Suprapubic skin (tissue), 4 donors: Measurements from ENCODE around the gene KLHDC8A. TPM values are rescaled to one million over a fixed set of nuclear protein-coding genes. Genes with fewer than 3 reads are reported as not detected.

Experiments used
- DNase-seq, 2 donors: peaks; one replicate each; pipeline ENCODE4 v3.0.0-alpha.2; 2019; ENCODE audit warnings: low spot score in 2 of 2
- H3K27ac ChIP-seq: fragments of 200-600 bp; sonication (generic); one replicate; pipeline ENCODE4 v1.5.1; 2019
- H3K27me3 ChIP-seq: fragments of 200-600 bp; sonication (generic); one replicate; pipeline ENCODE4 v1.5.1; 2019
- H3K36me3 ChIP-seq: fragments of 200-600 bp; sonication (generic); one replicate; pipeline ENCODE4 v1.5.1; 2019
- H3K4me1 ChIP-seq: fragments of 200-600 bp; sonication (generic); one replicate; pipeline ENCODE4 v1.5.1; 2019
- H3K4me3 ChIP-seq: fragments of 200-600 bp; sonication (generic); one replicate; pipeline ENCODE4 v1.5.1; 2019; ENCODE audit warnings: mild to moderate bottlenecking
- H3K9me3 ChIP-seq: fragments of 200-600 bp; sonication (generic); one replicate; pipeline ENCODE4 v1.5.1; 2019
- EP300 ChIP-seq: sonication (generic); formaldehyde crosslinking; IDR thresholded peaks from one replicate; pipeline ENCODE4 v1.6.1; 2017; ENCODE audit warnings: antibody characterized with exemption
- POLR2A ChIP-seq, 2 donors: fragments of 450-650 bp; IDR thresholded peaks; one replicate each; pipeline ENCODE4 v1.6.1; 2017; ENCODE audit warnings: antibody characterized with exemption in 2 of 2, mild to moderate bottlenecking in 2 of 2, moderate library complexity in 2 of 2
- POLR2AphosphoS5 ChIP-seq, 3 donors: sonication (generic); formaldehyde crosslinking; IDR thresholded peaks; one replicate each; pipeline ENCODE4 v1.6.1; 2017; ENCODE audit warnings: antibody characterized with exemption in 3 of 3
- WGBS: methylation state at CpG from one replicate; pipeline ENCODE4 v1.1.5; 2018; 5-methylcytosine and 5-hydroxymethylcytosine counted together
- total RNA-seq, 4 donors: library from RNA; depleted of rRNA; stranded (reverse); fragments of >200 nt; gene quantifications; one replicate each; pipeline ENCODE4 v1.1.0, GENCODE V29; 2016
- TF ChIP-seq, protein P1 (sequence below), 2 donors: fragments of 200-600 bp in 1 of 2; fragments of 450-650 bp in 1 of 2; sonication (generic) in 1 of 2; IDR thresholded peaks; one replicate each; pipeline ENCODE4 v1.5.1; 2016 to 2019; ENCODE audit warnings: antibody characterized with exemption in 2 of 2, mild to moderate bottlenecking in 1 of 2, moderate library complexity in 1 of 2

The KLHDC8A gene
- total RNA-seq, 4 donors from 2014 or later, result 0.30 to 3.5 (median 0.62) TPM; not detected in 1

DNA sequence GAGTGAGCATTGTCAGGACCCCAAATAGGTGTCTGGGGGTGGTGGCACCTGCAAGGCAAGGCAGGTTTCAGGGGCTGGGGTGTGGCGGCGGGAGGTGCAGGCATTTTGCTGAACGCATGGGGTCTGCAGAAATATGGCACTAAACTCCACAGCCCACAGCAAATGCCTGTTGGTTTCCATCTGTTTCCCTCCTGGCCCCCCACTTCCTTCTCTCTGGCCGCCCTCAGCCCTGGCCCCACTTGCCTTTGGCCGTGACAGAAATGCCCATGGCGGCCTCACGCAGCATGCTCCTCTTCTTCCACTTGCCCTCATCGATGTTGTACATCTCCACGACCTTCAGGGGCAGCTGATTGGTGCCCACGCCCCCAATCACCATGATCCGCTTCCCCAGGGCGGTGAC, 13.7 kb downstream of the KLHDC8A start:
- Histone ChIP-seq H3K27me3 (peaks cover 50% of the 10 kb centered on the region), H3K9me3 (no peaks in the 10 kb centered on the region), H3K4me3 (no peak overlapping the region), H3K4me1 (peaks cover 21% of the 10 kb centered on the region), H3K27ac (no peak overlapping the region), H3K36me3 (no peaks in the 10 kb centered on the region)
- TF ChIP-seq POLR2AphosphoS5 (IDR thresholded peaks at IDR 0.05) (no peak), POLR2A (IDR thresholded peaks at IDR 0.05) (no peak), EP300 (no peak)
- TF ChIP-seq, protein P1, sequence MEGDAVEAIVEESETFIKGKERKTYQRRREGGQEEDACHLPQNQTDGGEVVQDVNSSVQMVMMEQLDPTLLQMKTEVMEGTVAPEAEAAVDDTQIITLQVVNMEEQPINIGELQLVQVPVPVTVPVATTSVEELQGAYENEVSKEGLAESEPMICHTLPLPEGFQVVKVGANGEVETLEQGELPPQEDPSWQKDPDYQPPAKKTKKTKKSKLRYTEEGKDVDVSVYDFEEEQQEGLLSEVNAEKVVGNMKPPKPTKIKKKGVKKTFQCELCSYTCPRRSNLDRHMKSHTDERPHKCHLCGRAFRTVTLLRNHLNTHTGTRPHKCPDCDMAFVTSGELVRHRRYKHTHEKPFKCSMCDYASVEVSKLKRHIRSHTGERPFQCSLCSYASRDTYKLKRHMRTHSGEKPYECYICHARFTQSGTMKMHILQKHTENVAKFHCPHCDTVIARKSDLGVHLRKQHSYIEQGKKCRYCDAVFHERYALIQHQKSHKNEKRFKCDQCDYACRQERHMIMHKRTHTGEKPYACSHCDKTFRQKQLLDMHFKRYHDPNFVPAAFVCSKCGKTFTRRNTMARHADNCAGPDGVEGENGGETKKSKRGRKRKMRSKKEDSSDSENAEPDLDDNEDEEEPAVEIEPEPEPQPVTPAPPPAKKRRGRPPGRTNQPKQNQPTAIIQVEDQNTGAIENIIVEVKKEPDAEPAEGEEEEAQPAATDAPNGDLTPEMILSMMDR (IDR thresholded peaks at IDR 0.05), result no peak
- DNase-seq, result no peak
- 57% methylated on average over 3 of the region's 12 CpGs for WGBS

DNA sequence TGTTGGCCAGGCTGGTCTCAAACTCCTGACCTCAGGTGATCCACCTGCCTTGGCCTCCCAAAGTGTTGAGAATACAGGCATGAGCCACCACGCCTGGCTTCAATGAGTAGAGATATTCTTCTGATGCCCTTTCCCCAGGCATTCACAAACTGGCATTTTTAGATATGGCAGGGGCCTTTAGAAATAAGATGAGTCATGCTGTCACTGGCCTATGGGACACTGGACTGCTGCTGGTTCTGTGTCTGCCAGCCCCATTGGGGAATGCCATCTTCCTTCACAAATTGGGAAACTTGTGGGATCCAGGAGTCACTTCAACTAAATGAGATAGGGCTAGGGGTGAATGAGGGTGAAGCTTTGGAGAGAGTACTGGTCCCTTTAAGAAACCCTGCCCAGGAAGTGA, 16.0 kb downstream of the KLHDC8A start:
- 100% methylated on average over 1 of the region's 1 CpG for WGBS
- H3K4me1 ChIP-seq, result peaks cover 21% of the 10 kb centered on the region
- peaks cover 29% of the 10 kb centered on the region for H3K27me3 ChIP-seq
- no peaks in the 10 kb centered on the region for H3K36me3 ChIP-seq
- H3K27ac ChIP-seq, result no peak overlapping the region
- no peak for DNase-seq
- no peaks in the 10 kb centered on the region for H3K9me3 ChIP-seq
- TF ChIP-seq, protein P1 (IDR thresholded peaks at IDR 0.05), result no peak
- no peak for TF ChIP-seq EP300
- no peak for TF ChIP-seq POLR2A (IDR thresholded peaks at IDR 0.05)
- no peak for TF ChIP-seq POLR2AphosphoS5 (IDR thresholded peaks at IDR 0.05)
- no peak overlapping the region for H3K4me3 ChIP-seq

DNA sequence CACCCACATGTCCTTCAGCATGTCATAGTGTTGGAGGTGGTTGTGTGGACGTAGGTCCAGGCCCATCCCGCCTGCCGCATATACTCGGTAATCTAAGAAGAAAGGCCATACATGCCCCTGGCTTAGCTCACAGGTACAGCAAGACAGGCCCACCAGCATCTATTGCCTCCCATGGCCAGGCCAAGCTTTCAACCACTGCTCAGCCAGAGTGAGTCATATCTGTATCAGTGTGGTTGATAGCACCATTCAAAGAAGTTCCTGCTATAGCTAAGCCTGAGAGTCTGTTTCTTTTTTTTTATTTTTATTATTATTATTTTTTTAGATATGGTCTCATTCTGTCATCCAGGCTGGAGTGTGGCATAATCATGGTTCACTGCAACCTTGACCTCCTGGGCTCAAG, 17.0 kb downstream of the KLHDC8A start:
- no peak for DNase-seq
- Histone ChIP-seq H3K4me3 (no peak overlapping the region), H3K27me3 (peaks cover 22% of the 10 kb centered on the region), H3K27ac (no peak overlapping the region), H3K36me3 (no peaks in the 10 kb centered on the region), H3K4me1 (peaks cover 21% of the 10 kb centered on the region), H3K9me3 (no peaks in the 10 kb centered on the region)
- 97% methylated on average over 4 of the region's 4 CpGs for WGBS
- TF ChIP-seq, protein P1 (IDR thresholded peaks at IDR 0.05), result no peak
- no peak for TF ChIP-seq POLR2AphosphoS5 (IDR thresholded peaks at IDR 0.05)
- no peak for TF ChIP-seq EP300
- no peak for TF ChIP-seq POLR2A (IDR thresholded peaks at IDR 0.05)

DNA sequence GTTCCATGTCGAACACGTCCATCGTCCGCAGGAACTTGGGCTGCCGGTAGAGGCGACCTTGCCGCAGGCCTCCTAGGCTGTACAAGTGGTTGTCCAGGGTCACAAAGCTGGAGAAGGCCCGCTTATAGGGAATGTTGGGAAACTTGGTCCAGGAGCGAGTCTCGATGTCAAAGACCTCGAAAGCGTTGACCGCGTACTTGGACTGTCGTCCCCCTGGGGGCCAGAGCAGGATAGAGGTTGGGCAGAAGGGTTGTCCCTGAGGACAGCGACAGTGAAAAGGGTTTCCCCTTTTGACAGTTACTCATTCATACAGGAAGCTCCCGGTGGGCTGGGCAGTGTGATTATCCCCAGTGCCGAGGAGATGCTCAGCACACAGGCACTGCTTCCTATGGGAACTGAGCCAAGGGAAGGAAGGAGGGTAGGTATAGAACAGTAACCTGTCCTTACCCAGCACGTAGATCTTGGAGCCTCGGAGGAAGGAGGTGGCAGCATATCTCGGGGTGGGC, 17.5 kb downstream of the KLHDC8A start:
- no peaks in the 10 kb centered on the region for H3K9me3 ChIP-seq
- 92% methylated on average over 13 of the region's 21 CpGs for WGBS
- H3K4me1 ChIP-seq, result peaks cover 16% of the 10 kb centered on the region
- no peak for DNase-seq
- H3K27ac ChIP-seq, result no peak overlapping the region
- H3K4me3 ChIP-seq, result no peak overlapping the region
- H3K27me3 ChIP-seq, result peaks cover 17% of the 10 kb centered on the region
- TF ChIP-seq POLR2A (IDR thresholded peaks at IDR 0.05), result no peak
- TF ChIP-seq, protein P1 (IDR thresholded peaks at IDR 0.05), result no peak
- TF ChIP-seq EP300, result no peak
- TF ChIP-seq POLR2AphosphoS5 (IDR thresholded peaks at IDR 0.05), result no peak
- H3K36me3 ChIP-seq, result no peaks in the 10 kb centered on the region

DNA sequence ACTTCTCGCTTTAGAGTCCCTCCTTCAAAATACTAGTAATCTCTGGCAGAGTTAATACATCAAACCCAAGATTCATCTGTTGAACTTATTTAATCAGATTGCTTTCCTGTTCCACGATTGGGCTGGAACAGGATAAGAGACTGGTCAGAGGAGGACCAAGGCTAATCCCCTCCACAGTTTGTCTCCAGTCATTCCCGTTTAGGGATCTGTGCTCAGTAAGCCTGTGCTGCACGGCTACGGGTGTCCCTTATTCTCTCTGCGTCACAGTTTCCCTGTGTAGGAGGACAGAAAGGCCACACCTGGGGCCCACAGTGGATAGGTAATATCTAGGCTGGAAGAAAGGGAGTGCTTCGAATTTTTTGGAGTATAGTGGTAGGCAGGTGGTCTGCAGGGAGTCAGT, 18.7 kb downstream of the KLHDC8A start:
- peaks cover 4% of the 10 kb centered on the region for H3K4me1 ChIP-seq
- TF ChIP-seq POLR2AphosphoS5 (IDR thresholded peaks at IDR 0.05) (no peak), EP300 (no peak), POLR2A (IDR thresholded peaks at IDR 0.05) (no peak)
- TF ChIP-seq, protein P1 (IDR thresholded peaks at IDR 0.05), result no peak
- no peaks in the 10 kb centered on the region for H3K9me3 ChIP-seq
- H3K36me3 ChIP-seq, result no peaks in the 10 kb centered on the region
- WGBS, result 83% methylated on average over 7 of the region's 7 CpGs
- H3K27me3 ChIP-seq, result peaks cover 5% of the 10 kb centered on the region
- H3K4me3 ChIP-seq, result no peak overlapping the region
- DNase-seq, result no peak
- H3K27ac ChIP-seq, result no peak overlapping the region
